A673 (cell line): ENCODE results near the gene RNF19B. TPM values are rescaled to one million over a fixed set of nuclear protein-coding genes. Genes with fewer than 3 reads are reported as not detected.

Experiments used
- BruUV-seq: library from RNA; stranded (reverse); fragments of 400-500 nt; replicated peaks from 2 replicates; lab custom pipeline; 2021; lab: Mats Ljungman, UMichigan
- CTCF ChIA-PET: fragments of 300-600 bp; sonication (Branson Sonifier 250); formaldehyde crosslinking; loops from one replicate; lab custom pipeline; 2022; ENCODE audit warnings: antibody characterized with exemption; lab: Charles Lee
- POLR2A ChIA-PET: fragments of 300-600 bp; sonication (Branson Sonifier 250); formaldehyde crosslinking; loops from one replicate; lab custom pipeline; 2022; ENCODE audit warnings: antibody characterized with exemption; ENCODE audit not compliant: low non-redundant PET; lab: Charles Lee
- DNase-seq: peaks from one replicate; pipeline ENCODE4 v3.0.0-alpha.2; 2015; ENCODE audit warnings: low spot score
- H3K27ac ChIP-seq: fragments of 200-600 bp; sonication (generic); 2 replicates; pipeline ENCODE4 v1.5.1; 2016; ENCODE audit warnings: mixed run types, low read depth, mild to moderate bottlenecking, mixed read lengths, antibody characterized with exemption, low read length; ENCODE audit not compliant: poor library complexity, severe bottlenecking
- H3K27me3 ChIP-seq: fragments of 200-600 bp; sonication (generic); replicated peaks from 2 replicates; pipeline ENCODE4 v1.6.1; 2017; ENCODE audit warnings: mixed run types, low read depth, mild to moderate bottlenecking, mixed read lengths, antibody characterized with exemption, low read length; ENCODE audit not compliant: insufficient read depth, poor library complexity
- H3K36me3 ChIP-seq: fragments of 200-600 bp; sonication (generic); 2 replicates; pipeline ENCODE4 v1.6.1; 2016; ENCODE audit warnings: mixed run types, mild to moderate bottlenecking, mixed read lengths, antibody characterized with exemption, low read length; ENCODE audit not compliant: insufficient read depth, poor library complexity, severe bottlenecking
- H3K4me1 ChIP-seq: fragments of 200-600 bp; sonication (generic); 2 replicates; pipeline ENCODE4 v1.6.1; 2017; ENCODE audit warnings: mixed run types, mild to moderate bottlenecking, mixed read lengths, antibody characterized with exemption, low read length; ENCODE audit not compliant: insufficient read depth, poor library complexity, severe bottlenecking
- H3K4me3 ChIP-seq: fragments of 200-600 bp; sonication (generic); 2 replicates; pipeline ENCODE4 v1.5.1; 2016; ENCODE audit warnings: low read depth, mixed run types, mild to moderate bottlenecking, mixed read lengths, low read length; ENCODE audit not compliant: poor library complexity, severe bottlenecking
- H3K9me3 ChIP-seq: fragments of 200-600 bp; sonication (generic); 2 replicates; pipeline ENCODE4 v1.6.1; 2016; ENCODE audit warnings: mixed run types, low read depth, mild to moderate bottlenecking, mixed read lengths, antibody characterized with exemption, low read length; ENCODE audit not compliant: poor library complexity, severe bottlenecking
- EZH2 ChIP-seq: fragments of 200-600 bp; sonication (generic); IDR thresholded peaks from 2 replicates; pipeline ENCODE4 v1.6.1; 2017; ENCODE audit warnings: borderline replicate concordance, low read depth, mild to moderate bottlenecking, mixed read lengths, antibody characterized with exemption, low read length; ENCODE audit not compliant: poor library complexity, severe bottlenecking
- intact Hi-C: fragments of 100-400 bp; cut with micrococcal nuclease; formaldehyde crosslinking; loops from one replicate; pipeline ENCODE4 v1.10.0; 2022; ENCODE audit not compliant: unreplicated experiment
- total RNA-seq: library from RNA; stranded (reverse); gene quantifications from 2 replicates; pipeline ENCODE4 v1.2.3, GENCODE V29; 2021
- TF ChIP-seq, protein P1 (sequence below): fragments of 300-800, 200-600 bp; sonication (generic); conservative IDR thresholded peaks from 2 replicates; pipeline ENCODE4 v1.5.1; 2017; ENCODE audit warnings: low read depth, mild to moderate bottlenecking, antibody characterized with exemption, low read length, moderate library complexity, mixed read lengths

RNF19B gene
- total RNA-seq, 1 experiment from 2014 or later: 14.3 TPM

DNA sequence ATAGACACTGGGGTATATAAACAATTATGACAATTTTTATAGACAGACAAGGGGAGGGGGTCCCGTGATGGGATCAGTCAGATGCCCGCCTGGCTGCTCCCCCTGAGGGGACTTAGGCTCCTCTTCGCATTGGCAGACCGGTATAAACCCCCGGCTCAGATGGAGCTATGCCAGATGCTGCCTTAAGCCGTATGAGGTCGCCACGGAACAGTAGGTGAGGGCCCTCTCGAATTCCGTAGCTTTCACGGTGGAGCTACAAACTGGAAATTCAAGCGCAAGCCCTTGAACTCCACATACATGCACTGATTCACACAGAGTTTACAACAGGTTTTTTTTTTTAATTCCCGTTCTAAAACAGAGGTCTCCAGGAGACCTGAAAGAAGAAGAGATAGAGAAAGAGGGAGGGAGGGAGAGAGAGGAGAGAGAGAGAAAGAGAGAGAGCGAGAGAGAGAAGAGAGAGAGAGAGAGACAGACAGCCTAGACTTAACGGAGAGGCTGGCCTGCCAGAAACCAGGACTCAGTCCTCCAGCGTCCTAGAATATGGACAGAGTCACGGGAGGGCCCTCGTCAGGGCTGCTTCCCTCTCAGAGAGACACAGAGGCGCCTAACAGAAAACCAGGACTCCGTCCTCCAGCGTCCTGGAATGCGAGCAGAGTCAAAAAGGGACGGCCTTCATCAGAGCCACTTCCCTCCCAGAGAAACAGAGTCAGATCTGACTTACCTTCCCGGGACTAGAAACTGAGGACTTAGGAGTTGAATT lies 39.0 kb downstream of the RNF19B start:
- no peak for DNase-seq
- Histone ChIP-seq H3K4me3 (no peak overlapping the region), H3K27ac (no peak overlapping the region), H3K4me1 (no peaks in the 10 kb centered on the region), H3K36me3 (no peaks in the 10 kb centered on the region), H3K27me3 (no peaks in the 10 kb centered on the region), H3K9me3 (no peaks in the 10 kb centered on the region)
- intact Hi-C loops: no loop called here
- TF ChIP-seq, protein P1, sequence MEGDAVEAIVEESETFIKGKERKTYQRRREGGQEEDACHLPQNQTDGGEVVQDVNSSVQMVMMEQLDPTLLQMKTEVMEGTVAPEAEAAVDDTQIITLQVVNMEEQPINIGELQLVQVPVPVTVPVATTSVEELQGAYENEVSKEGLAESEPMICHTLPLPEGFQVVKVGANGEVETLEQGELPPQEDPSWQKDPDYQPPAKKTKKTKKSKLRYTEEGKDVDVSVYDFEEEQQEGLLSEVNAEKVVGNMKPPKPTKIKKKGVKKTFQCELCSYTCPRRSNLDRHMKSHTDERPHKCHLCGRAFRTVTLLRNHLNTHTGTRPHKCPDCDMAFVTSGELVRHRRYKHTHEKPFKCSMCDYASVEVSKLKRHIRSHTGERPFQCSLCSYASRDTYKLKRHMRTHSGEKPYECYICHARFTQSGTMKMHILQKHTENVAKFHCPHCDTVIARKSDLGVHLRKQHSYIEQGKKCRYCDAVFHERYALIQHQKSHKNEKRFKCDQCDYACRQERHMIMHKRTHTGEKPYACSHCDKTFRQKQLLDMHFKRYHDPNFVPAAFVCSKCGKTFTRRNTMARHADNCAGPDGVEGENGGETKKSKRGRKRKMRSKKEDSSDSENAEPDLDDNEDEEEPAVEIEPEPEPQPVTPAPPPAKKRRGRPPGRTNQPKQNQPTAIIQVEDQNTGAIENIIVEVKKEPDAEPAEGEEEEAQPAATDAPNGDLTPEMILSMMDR: no peak
- no peak for TF ChIP-seq EZH2
- CTCF ChIA-PET: interaction anchor here (1.1 kb wide), 1 partner anchor 131 kb away, joined by 5 read pairs; no protein-coding TSS in a partner anchor
- POLR2A ChIA-PET: no interaction called here
- no TSS peak for BruUV-seq

DNA sequence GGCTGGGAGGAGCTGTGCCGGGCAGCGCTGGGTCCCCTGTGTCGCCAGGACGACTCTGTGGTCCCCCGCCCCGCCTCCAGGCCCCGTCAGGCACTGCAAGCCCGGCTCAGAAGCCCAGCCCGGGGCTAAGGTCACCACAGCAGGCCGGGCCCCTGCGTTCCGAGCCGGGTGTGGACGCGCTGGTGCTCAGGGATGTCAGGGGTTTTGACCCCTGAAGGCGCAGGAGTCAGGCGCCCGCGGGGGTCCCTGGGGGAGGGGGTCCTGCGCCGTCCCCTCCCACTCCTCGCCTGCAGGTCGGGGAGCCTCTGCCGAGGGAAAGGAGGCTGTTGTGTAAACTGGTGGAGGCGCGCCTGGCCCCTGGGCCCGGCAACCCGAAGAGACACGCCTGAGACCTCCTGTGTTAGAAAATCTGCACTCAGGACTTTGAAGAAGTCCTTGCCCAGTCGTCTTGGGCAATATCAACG lies 39.7 kb downstream of the RNF19B start:
- no peak for DNase-seq
- no peaks in the 10 kb centered on the region for H3K9me3 ChIP-seq
- no peak for TF ChIP-seq EZH2
- TF ChIP-seq, protein P1: no peak
- no peak overlapping the region for H3K27ac ChIP-seq
- no peak overlapping the region for H3K4me3 ChIP-seq
- CTCF ChIA-PET: no interaction called here
- BruUV-seq: no TSS peak
- H3K27me3 ChIP-seq: no peaks in the 10 kb centered on the region
- no peaks in the 10 kb centered on the region for H3K36me3 ChIP-seq
- intact Hi-C loops: no loop called here
- POLR2A ChIA-PET: no interaction called here
- no peaks in the 10 kb centered on the region for H3K4me1 ChIP-seq

DNA sequence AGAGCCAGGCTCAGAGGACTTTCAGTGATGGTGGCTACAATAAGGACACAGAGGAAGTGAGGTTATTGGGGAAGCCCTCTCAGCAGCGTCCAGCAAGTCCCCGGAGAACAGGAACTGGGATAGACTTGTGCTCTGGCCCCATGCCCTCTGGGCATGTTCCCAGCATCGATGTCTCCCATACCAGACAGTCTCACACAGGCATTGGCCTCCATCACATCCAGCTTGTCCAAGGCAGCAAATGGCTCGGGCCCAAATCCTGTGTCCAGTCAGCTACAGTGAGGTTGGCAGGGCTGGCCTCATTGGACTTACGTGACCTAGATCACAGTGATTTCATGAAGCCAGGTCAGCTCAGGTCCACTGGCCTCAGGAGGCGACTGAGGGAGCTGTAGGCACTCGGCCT lies 43.8 kb downstream of the RNF19B start:
- H3K27me3 ChIP-seq: no peaks in the 10 kb centered on the region
- H3K27ac ChIP-seq: no peak overlapping the region
- POLR2A ChIA-PET: no interaction called here
- H3K36me3 ChIP-seq: no peaks in the 10 kb centered on the region
- no peaks in the 10 kb centered on the region for H3K9me3 ChIP-seq
- no TSS peak for BruUV-seq
- DNase-seq: no peak
- no peak for TF ChIP-seq EZH2
- TF ChIP-seq, protein P1: no peak
- CTCF ChIA-PET: interaction anchor here (0.6 kb wide), 1 partner anchor 28 kb away, joined by 9 read pairs; no protein-coding TSS in a partner anchor
- H3K4me1 ChIP-seq: no peaks in the 10 kb centered on the region
- intact Hi-C loops: no loop called here
- H3K4me3 ChIP-seq: no peak overlapping the region
